ENCODE results near the gene B3GNT5.

B3GNT5 gene

DNA sequence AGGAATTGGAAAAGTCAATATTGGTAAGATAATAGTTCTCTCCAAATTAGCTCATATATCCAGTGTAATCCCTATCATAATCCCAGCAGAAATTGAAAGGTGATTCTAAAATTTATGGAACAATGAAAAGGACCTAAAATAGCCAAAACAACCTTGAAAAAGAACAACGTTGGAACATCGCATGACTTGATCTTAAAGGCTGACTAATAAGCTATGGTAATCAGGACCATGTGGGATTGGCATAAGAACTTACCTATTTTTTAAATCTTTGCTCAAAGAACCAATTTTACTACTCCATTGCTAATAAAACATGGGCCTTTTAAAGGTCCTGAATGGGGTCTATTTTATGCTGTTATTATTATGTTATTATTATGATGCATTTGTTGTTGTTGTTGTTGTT lies 40.9 kb downstream of the B3GNT5 start:
- DNase-seq (ENCODE audit: low spot score) = no peak

DNA sequence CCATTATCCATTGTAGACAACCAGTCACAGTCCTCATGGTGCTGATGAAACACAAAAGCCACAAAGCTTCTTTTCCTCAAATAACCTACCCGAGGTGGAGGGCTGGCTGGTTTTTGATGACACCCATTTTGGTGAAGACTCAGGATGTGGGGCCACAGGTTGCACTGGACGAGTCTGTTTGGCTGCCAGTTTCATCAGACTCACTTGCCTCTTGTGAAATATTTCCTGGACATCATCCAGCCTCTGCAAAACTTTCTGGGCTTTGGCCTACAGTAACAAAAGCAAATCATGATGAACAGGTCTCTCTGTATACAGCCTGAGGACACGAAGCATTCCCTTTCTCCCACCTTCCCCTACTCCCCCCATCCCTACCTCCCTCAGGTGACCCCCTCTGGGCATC lies 42.2 kb downstream of the B3GNT5 start:
- DNase-seq (ENCODE audit: low spot score) = no peak

DNA sequence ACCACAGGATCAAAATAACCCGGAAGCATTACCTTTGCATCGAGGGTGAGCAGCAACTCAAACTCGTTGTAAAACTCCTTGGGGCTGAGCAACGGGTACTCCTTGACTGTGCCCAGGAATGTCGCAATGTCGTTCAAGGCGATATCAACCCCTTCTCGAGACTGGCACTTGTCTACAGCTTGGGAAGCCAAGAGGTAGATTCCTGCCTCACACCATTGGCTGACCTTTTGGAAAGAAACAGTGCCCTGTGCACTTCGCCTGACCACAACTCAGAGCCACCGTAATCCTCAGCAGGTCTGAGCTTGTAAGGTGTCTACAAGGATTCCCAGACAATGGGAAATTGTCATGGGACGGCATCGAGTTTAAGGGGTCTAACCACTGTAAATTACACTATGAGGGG lies 43.9 kb downstream of the B3GNT5 start:
- no peak for DNase-seq (ENCODE audit: low spot score)

DNA sequence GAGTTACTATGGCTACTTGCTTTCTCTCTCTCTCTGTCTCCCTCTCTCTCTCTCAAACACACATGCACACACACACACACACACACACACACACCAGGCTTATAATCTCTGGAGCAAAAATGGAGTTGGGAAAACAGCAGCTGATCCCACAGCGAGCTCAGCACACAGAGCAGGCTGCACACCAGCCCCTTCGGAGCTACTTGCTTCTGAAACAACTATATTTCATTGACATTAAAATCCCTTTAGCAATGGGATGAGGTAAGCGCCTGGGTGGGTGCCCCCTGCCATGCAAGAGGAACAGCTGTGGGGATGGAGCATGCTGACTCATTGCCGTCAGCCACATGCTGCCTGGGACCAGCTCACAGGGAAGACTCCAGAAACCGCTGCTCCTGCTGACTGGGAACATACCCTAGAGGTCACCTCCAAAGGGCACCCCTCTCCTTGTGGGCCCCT lies 45.7 kb downstream of the B3GNT5 start:
- DNase-seq (ENCODE audit: low spot score) = peak; percentile 71

DNA sequence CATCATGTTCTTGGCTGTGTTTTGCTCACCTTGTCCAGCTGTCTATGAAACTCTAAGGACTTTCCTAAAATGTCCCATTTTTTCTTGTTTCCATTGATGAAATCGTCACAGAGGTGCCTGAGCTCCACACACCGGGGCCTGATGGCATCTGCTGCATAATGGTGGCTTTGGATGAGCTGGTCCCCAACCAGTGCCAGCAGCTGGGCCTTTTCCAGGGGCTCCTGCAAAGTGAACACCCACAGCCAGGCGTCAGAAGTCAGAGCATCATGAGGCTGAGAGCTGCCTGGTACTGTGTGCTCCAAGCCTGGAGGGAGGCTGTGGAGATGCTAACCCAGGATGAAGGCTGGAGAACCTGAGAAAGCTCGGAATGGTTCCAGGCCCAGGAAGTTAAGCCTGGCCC lies 46.9 kb downstream of the B3GNT5 start:
- no peak for DNase-seq (ENCODE audit: low spot score)

DNA sequence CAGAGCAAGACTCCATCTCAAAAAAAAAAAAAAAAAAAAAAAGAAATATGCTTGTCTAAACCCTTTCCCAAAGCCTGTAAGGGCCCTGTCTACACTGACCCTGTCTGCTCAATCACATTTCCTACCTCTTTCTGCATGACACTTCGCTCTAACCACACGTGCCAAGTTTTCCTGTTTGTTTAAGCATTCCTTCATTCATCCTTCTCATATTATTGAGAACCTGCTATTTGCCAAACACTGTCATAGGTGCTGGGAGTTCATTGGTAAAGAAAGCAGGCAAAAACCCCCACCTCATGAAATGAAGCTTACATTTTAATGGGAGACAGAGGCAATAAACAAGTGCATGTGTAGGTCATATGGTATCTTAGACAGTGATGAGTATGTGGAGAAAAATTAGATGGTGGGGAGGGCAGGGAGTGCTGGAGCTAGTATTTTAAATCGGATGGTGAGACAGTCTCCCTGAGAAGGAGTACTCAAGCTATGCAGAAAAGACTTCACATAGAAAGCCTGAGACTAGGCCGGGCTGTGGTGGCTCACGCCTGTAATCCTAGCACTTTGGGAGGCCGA lies 48.0 kb downstream of the B3GNT5 start:
- no peak for DNase-seq (ENCODE audit: low spot score)

DNA sequence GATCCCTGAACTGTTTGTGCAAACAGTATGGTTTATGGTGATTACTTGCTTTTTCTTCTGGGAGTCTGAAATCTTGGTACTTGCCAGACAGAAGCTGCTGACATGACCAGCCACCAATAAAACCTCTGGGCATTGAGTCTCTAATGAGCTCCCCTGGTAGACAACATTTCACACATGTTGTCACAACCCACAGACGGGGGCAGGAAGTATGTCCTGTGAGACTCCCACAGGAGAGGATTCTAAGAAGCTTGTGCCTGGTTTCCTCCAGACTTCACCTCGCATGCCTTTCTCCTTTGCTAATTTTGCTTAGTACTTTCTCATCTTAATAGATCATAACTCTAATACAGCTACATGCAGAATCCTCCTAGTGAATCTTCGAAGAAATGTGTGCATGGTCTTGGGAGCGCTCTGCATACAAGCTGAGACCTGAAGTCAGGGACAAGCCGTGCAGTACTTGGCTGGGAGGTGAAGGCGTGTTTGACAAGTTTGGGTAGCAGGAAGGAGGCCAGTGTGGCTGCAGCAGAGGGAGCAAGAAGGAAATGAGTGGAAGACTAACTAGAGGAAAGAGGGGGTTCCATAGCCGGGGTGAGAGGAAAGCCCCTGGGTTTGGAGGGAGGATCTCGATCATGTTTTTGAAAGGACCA lies 49.0 kb downstream of the B3GNT5 start:
- DNase-seq (ENCODE audit: low spot score) = no peak

DNA sequence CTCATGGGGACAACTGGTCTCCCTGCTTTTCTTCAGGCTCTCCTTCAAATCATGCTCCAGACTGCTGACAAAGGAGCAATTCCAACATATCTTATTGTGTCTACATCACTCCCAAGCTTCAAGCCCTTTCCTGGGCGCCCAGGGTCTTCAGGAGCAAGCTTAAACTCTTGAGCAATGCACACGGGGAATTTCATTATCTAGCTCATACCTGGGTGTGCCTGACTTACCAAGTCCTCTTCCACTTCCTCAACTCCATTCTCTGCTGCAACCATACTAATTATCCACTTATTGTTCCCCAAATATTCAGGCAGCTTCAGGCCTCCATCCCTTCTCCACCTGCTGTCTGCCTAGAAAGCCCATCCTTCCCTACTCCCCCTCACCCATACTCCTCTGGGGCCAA lies 50.6 kb downstream of the B3GNT5 start:
- no peak for DNase-seq (ENCODE audit: low spot score)

DNA sequence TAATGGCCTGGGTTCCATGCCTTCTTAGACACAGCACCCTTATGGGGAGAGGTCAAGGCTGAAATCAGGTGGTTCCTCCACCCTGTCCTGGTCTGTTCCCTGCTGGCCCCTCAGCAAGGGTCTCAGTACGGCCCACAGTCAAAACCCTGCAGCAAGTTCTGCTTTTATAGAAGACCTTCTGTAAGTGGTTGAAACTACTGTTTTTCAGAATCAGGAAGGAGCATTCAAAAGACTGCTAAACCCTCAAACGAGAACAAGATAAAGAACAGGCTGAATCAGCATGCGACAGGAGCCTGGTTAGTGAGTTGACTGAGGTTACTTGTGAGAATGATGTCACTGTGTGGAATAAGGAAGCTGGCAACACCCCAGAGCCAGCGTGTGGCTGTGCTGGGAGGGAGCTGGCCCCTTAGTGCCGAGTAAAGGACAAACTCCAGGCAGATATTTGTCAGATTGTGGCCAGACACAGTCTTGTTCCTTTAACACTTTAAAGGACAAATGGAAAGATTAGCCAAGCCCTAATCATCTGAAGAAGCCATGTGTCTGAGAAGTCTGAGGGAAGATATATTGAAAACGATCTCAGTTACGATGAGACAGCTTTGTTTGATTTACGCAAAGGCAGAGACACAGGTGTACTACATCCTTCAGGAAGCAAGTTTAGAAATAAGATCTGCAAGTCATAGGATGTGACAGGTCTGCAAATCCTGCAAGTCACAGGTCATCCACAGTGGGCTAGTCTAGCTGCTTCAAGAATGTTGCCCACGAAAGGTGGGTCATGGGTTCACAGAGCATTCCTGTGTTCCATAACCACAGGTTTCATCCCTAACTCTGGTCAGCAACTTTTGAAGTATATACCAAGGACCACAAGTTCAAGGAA lies 54.0 kb downstream of the B3GNT5 start:
- no peak for DNase-seq (ENCODE audit: low spot score)

DNA sequence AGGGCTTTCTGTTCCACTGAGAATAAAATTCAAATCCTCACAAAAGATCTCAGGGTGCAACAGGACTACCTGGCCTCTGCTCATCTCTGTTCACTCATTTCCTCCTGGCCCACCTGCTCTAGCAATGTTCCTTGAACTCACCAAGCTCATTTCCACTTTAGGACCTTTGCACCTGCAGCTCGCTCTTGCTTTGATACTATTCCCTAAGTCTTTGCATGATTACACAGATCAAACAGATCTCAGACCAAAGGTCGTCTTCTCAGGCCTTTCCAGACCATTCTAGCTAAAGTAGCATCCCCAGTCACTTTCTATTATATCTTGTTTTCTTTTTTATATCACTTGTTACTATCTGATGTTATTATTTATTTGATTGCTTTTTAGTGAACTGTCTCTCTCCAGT lies 54.7 kb downstream of the B3GNT5 start:
- DNase-seq (ENCODE audit: low spot score) = no peak

DNA sequence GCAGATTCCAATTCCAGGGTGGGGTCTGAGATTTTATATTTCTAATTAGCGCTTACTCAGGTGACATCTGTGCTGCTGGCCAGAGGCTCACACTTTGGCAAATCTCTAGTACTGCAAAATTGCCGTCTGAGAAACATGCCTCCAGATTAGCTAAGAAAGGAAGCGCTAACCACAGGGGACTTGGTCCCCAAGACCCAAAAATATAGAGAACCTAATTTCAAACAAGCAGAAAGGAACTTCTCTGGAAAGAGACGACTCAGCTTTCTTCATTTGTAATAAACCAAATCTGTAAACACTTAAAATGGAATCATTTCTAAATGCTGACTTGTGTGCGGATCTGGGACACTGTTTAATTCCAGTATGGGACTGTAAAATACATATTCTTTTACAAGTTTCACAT lies 55.7 kb downstream of the B3GNT5 start:
- DNase-seq (ENCODE audit: low spot score) = no peak

DNA sequence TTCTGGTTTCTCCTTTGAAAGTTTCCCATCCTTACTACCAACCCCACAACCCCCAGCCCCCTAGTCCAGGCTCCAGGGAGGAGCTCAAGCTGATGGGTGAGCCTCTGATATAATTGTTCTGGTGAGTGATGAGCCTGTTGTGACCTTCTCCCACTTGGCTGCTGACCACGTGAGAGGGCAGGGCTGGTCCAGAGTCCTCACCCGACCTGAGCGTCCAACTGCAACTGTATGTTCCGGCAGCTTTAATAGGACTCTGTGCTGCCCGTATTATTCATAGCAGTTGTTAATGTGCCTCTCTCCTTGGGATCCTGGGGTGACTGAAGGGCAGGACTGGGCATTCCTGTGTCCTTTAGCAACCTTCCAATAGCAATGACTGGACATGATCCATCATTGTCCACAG lies 56.2 kb downstream of the B3GNT5 start:
- no peak for DNase-seq (ENCODE audit: low spot score)

DNA sequence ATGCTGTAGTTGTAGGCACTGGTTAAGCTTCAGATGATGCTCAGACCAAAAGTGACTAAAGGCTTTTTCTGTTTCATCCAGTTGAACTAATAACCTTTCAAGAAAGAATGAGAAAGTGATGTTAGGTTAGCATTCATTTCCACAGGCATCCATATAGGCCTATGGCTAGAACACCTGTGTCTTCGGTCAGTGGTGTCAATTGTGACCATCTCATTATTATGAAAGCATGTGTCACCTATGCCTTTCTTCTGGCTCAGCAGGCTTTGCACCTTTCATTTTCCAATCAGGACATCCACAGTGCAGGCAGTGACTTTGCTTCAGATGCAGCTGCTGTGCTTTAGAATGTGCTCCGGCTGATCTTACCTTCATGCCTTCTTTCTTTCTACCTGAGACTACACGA lies 57.9 kb downstream of the B3GNT5 start:
- DNase-seq (ENCODE audit: low spot score) = no peak

DNA sequence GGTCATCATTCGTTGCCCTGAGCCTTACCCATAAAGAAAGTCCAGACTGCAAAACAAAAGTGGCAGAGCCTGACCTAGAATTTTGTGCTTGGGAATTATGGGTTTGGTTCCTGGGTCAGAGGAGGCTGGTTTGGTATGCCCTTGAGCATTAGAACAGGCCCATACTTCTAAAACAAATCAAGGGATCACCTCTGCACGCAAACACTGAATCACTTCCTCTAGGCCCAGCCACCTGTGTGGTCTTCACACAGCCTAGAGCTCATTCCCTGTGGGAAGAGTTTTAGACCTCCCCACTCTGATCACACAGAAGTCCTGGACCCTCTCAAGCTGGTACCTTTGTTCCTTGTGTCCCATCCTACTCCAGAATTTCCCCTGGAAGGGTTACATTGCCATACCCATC lies 59.4 kb downstream of the B3GNT5 start:
- DNase-seq (ENCODE audit: low spot score) = no peak

DNA sequence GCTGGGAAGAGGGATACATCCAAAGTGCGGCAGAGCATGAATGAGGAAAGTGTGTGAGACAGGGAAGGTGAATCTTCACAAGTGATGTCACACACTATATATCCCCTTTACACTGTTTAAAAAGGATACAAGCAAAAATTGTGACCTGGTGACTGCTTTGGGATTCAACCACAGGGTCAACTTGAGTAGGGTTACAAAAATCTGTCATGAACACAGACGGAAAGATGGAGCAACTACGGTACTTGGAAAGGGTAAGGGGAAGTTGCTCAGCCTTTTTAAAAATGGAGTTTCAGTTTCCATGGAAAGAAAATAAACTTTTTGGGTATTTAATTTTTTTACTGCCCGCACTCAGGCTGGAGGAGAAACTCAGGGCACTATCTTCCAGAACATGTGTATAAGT lies 60.3 kb downstream of the B3GNT5 start:
- DNase-seq (ENCODE audit: low spot score) = no peak

DNA sequence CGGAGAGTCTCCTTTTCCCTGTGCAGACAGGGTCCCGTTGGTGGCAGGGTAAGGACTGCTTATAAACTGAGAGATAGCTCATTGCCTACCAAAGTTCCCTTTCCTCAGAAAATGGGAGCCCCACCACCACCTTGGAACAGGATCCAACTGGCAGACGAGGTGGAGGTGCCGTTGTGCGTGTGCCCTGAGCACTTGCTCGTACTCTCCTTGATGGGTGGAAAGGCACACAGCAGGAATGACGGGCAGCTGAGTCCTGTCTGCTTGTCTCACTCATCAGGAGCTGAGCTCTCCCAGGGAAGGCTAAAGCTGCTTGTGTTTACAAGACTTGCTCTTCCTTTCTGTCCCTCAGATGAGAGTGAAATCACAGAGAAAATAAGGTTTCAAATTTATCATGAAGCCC lies 60.7 kb downstream of the B3GNT5 start:
- DNase-seq (ENCODE audit: low spot score) = no peak

DNA sequence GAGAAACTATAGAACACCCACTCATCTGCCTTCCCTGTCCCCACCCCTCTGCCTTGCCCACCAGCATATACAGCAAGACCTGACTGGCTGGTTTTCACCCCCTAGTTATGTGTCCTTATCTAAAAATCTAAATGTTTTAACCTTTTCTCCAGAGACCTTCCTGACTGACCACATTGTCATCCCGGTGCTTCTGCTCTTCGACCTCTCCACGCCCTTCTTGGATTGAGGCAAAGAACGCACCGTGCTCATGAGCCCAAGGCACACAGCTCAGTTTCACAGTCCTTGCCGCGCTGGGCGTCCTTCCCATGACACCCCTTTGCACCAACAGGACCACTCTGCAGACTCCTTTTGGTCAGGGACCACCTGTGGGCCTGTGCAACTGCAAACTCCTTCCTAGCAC lies 62.7 kb downstream of the B3GNT5 start:
- DNase-seq (ENCODE audit: low spot score) = no peak

DNA sequence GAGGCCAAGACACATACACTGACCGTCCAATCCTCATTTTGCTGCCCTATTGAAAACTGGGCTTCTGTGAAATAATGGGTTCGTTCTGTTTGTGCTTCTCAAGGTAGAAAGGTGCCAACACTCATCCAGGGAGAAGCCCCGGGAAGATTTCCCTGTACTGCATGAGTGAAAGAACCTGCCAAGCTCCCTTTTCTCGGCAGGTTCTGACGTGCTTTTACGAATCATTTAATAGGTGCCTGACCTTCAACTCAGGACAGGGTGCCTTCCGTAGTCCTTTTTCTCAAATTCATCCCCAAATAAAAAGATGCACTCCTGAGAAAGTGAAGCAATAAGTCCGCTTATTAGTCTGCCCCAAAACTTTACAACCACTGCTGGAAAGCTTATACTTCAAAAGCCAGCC lies 64.2 kb downstream of the B3GNT5 start:
- DNase-seq (ENCODE audit: low spot score) = no peak

DNA sequence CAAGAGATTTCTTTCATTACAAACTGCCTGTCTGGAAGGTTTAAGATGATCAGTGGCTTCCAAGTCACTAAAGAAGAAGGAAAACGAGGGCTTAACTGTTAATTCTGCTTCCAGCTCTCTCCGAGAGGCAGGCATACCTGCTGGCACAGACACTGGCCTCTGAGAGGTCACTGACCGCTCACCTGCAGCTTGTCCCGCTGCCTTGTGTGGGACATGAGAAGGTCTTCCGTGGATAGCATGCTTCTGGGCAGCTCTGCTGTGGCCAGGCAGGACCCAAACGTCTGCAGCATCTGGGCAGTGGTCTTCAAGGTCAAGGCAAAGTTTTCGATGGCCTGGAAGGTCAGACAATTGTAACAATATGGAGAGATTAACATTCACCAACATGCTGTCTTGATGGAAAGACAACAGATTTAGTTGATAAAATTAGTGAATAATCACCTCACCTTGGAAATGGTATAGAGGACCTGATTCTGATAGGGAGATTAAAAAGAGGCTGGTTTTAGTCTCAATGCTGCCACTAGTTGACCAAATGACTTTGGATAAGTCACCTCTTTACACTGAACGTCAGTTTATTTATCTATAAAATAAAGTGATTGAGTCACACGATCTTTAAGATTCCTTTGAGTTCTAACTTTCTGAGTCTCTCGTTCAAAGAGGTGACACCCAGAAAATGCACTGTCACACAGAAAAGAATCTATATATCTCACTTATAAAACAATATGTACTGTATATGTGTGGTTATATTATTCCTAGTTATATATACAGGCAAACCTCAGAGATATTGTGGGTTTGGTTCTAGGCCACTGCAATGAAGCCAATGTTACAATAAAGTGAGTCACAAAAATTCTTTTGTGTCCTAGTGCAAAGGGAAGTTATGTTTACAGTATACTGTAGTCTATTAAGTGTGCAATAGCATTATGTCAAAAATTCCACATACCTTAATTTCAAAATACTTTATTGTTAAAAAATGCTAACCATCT lies 65.1 kb downstream of the B3GNT5 start:
- no peak for DNase-seq (ENCODE audit: low spot score)

DNA sequence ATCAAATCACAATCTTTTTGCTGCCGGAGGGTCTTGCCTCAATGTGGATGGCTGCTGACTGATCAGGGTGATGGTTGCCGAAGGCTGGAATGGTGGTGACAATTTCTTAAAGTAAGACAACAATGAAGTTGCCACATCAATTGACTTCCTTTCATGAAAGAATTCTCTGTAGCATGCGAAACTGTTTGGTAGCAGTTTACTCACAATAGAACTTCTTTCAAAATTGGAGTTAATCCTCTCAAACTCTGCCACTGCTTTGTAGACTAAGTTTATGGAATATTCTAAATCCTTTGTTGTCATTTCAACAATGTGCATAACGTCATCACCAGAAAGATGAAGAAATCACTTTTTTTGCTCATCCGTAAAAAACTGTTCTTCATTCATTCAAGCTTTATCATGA lies 65.8 kb downstream of the B3GNT5 start:
- no peak for DNase-seq (ENCODE audit: low spot score)

DNA sequence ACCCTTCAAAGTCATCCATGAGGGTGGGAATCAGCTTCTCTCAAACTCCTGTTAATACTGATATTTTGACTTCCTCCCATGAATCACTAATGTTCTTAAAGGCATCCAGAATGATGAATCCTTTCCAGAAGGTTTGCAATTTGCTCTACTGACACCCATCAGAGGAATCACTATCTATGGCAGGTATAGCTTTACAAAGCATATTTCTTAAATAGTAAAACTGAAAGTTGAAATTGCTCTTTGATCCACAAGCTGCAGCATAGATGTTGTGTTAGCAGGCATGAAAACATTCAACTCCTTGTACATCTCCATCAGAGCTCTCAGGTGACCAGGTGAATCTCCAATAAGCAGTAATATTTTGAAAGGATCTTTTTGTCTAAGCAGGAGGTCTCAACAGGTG lies 66.3 kb downstream of the B3GNT5 start:
- no peak for DNase-seq (ENCODE audit: low spot score)

Measured in left forelimb (tissue), 1 donor.